GM23248 (cell line): ENCODE results near the gene SLC10A3. TPM values are rescaled to one million over a fixed set of nuclear protein-coding genes. Genes with fewer than 3 reads are reported as not detected.

Experiments
- DNase-seq: peaks from one replicate; pipeline ENCODE4 v3.0.0-alpha.2; 2015
- H2AFZ ChIP-seq: fragments of 200-600 bp; sonication (generic); 2 replicates; pipeline ENCODE4 v1.6.1; 2016; ENCODE audit warnings: antibody characterized with exemption
- H3F3A ChIP-seq: fragments of 200-600 bp; sonication (generic); 2 replicates; pipeline ENCODE4 v1.6.1; 2016; ENCODE audit warnings: mild to moderate bottlenecking, antibody characterized with exemption, mixed run types; ENCODE audit not compliant: insufficient read depth
- H3K27ac ChIP-seq: fragments of 200-600 bp; sonication (generic); 2 replicates; pipeline ENCODE4 v1.5.1; 2016; ENCODE audit warnings: mild to moderate bottlenecking
- H3K27me3 ChIP-seq: fragments of 200-600 bp; sonication (generic); replicated peaks from 2 replicates; pipeline ENCODE4 v1.6.1; 2016; ENCODE audit warnings: mild to moderate bottlenecking; ENCODE audit not compliant: insufficient read depth
- H3K36me3 ChIP-seq: fragments of 200-600 bp; sonication (generic); 2 replicates; pipeline ENCODE4 v1.6.1; 2016; ENCODE audit warnings: low read depth, mild to moderate bottlenecking
- H3K4me1 ChIP-seq: fragments of 200-600 bp; sonication (generic); 2 replicates; pipeline ENCODE4 v1.6.1; 2016; ENCODE audit warnings: mild to moderate bottlenecking; ENCODE audit not compliant: insufficient read depth
- H3K4me2 ChIP-seq: fragments of 200-600 bp; sonication (generic); one replicate; pipeline ENCODE4 v1.6.1; 2016; ENCODE audit warnings: mild to moderate bottlenecking; ENCODE audit not compliant: unreplicated experiment
- H3K4me3 ChIP-seq: fragments of 200-600 bp; sonication (generic); 2 replicates; pipeline ENCODE4 v1.5.1; 2016; ENCODE audit warnings: mild to moderate bottlenecking
- H3K79me2 ChIP-seq: fragments of 200-600 bp; sonication (generic); 2 replicates; pipeline ENCODE4 v1.6.1; 2016; ENCODE audit warnings: mild to moderate bottlenecking; ENCODE audit not compliant: insufficient read depth
- H3K9ac ChIP-seq: fragments of 200-600 bp; sonication (generic); 2 replicates; pipeline ENCODE4 v1.6.1; 2016; ENCODE audit warnings: mild to moderate bottlenecking
- H3K9me2 ChIP-seq: fragments of 200-600 bp; sonication (generic); 2 replicates; pipeline ENCODE4 v1.6.1; 2016; ENCODE audit warnings: mixed run types, mild to moderate bottlenecking, moderate library complexity; ENCODE audit not compliant: insufficient read depth
- H3K9me3 ChIP-seq: fragments of 200-600 bp; sonication (generic); one replicate; pipeline ENCODE4 v1.6.1; 2017; ENCODE audit warnings: low read depth
- H4K20me1 ChIP-seq: fragments of 200-600 bp; sonication (generic); 2 replicates; pipeline ENCODE4 v1.6.0; 2016; ENCODE audit not compliant: insufficient read depth
- EZH2 ChIP-seq: fragments of 200-600 bp; sonication (generic); IDR thresholded peaks from 2 replicates; pipeline ENCODE4 v1.6.1; 2018; ENCODE audit warnings: antibody characterized with exemption, mild to moderate bottlenecking; ENCODE audit not compliant: insufficient read depth, poor library complexity, severe bottlenecking
- EZH2phosphoT487 ChIP-seq: fragments of 200-600 bp; sonication (generic); IDR thresholded peaks from 2 replicates; pipeline ENCODE4 v1.6.1; 2018; ENCODE audit warnings: antibody characterized with exemption, moderate library complexity, mild to moderate bottlenecking, low read depth; ENCODE audit not compliant: insufficient read depth
- WGBS, 2 experiments: methylation state at CpG; one replicate each; pipeline ENCODE4 v1.1.6; 2015 to 2017; ENCODE audit warnings: low lambda C conversion rate in 2 of 2, low coverage in 1 of 2; ENCODE audit errors: missing lambda C conversion rate in 2 of 2; 5-methylcytosine and 5-hydroxymethylcytosine counted together
- in situ Hi-C: fragments of 300-500 bp; cut with MboI; formaldehyde crosslinking; loops from 2 replicates; pipeline ENCODE4 v1.15.0; 2020
- polyA plus RNA-seq: library from polyadenylated mRNA; unstranded; fragments of >200 nt; fragmentation: Nextera tagmentation; extraction: Ambion mirVana; gene quantifications from 2 replicates; pipeline ENCODE4 v1.2.1, GENCODE V29; 2016
- total RNA-seq: library from RNA; depleted of rRNA; stranded (reverse); fragments of >200 nt; shearing (Covaris generic); gene quantifications from 2 replicates; pipeline ENCODE4 v1.2.3, GENCODE V29; 2014

Gene SLC10A3
- total and polyA plus RNA-seq, 2 experiments from 2014 or later = 50.8 to 61.0 TPM

DNA sequence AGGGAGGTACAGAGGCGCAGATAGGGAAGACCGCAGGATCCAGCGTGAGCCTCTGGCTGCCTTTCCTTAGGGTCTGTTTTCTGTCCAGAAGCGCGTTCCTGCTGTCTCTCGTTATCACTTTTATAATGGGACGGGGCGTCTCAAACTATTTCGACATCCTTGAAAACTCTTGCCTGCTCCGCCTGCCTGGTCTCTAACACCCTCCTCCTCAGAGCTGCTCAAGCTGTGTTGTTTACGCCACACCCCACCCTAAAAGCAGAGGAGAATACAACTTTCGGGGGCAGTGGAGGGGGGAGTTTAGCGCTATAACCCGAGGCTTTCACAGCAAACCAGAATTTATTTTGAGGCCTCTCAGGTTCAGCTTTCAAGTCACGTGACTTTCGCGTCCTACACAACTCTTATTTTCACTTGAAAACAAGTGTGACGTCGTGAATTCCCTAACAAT, 26.2 kb upstream of the SLC10A3 start:
- Histone ChIP-seq H3F3A (no peaks in the 10 kb centered on the region; the same call in 1 of the 2 replicates), H3K27me3 (no peaks in the 10 kb centered on the region), H3K4me2 (peak overlapping the region; percentile 80), H3K9me2 (no peaks in the 10 kb centered on the region), H3K79me2 (peaks cover 15% of the 10 kb centered on the region), H3K27ac (peak overlapping the region; percentile 89), H2AFZ (peak overlapping the region; percentile 80), H3K9me3 (no peaks in the 10 kb centered on the region), H3K9ac (peak overlapping the region; percentile 82), H3K36me3 (no peaks in the 10 kb centered on the region), H3K4me3 (peak overlapping the region; percentile 74), H3K4me1 (no peaks in the 10 kb centered on the region), H4K20me1 (no peaks in the 10 kb centered on the region)
- in situ Hi-C loops = no loop called here
- TF ChIP-seq EZH2 = no peak
- TF ChIP-seq EZH2phosphoT487 = no peak
- peak; percentile 77 for DNase-seq
- WGBS, 2 experiments = 2 to 3% methylated on average over 12 to 16 of the region's 19 CpGs

- Histone ChIP-seq H3K27me3 (no peaks in the 10 kb centered on the region), H3K4me1 (no peaks in the 10 kb centered on the region), H2AFZ (peak within 1 kb of the TSS; percentile 80), H3F3A (no peaks in the 10 kb centered on the region; the same call in 1 of the 2 replicates), H3K4me3 (peak within 1 kb of the TSS; percentile 74), H3K4me2 (peak within 1 kb of the TSS; percentile 80), H3K27ac (peak within 1 kb of the TSS; percentile 89), H4K20me1 (no peaks in the 10 kb centered on the region), H3K36me3 (no peaks in the 10 kb centered on the region), H3K9ac (peak within 1 kb of the TSS; percentile 89), H3K79me2 (peaks cover 15% of the 10 kb centered on the region), H3K9me3 (no peaks in the 10 kb centered on the region), H3K9me2 (no peaks in the 10 kb centered on the region)
- TF ChIP-seq EZH2 (no peak), EZH2phosphoT487 (no peak)
- 1 to 5% methylated on average over 6 to 14 of the region's 59 CpGs for WGBS, 2 experiments
- DNase-seq = peak; percentile 92
- in situ Hi-C loops = no loop called here
Observed at GRCh38 chrX:154515966-154516655, 25.7 kb upstream of the SLC10A3 start, which contains the start of gene FAM3A. TSS of gene FAM3A (minus strand) at chrX:154516232. CDS start at chrX:154515772, 460 bp downstream.

- H3K4me3 ChIP-seq = peak overlapping the region; percentile 74
- H3K4me1 ChIP-seq = no peaks in the 10 kb centered on the region
- no peaks in the 10 kb centered on the region for H3K27me3 ChIP-seq
- H3K79me2 ChIP-seq = peaks cover 15% of the 10 kb centered on the region
- H3K9me3 ChIP-seq = no peaks in the 10 kb centered on the region
- no peak for TF ChIP-seq EZH2phosphoT487
- no peak for TF ChIP-seq EZH2
- peak overlapping the region; percentile 60 for H2AFZ ChIP-seq
- peak overlapping the region; percentile 89 for H3K9ac ChIP-seq
- peak overlapping the region; percentile 80 for H3K4me2 ChIP-seq
- H4K20me1 ChIP-seq = no peaks in the 10 kb centered on the region
- H3K27ac ChIP-seq = peak overlapping the region; percentile 72
- no peaks in the 10 kb centered on the region for H3K9me2 ChIP-seq
- in situ Hi-C loops = no loop called here
- 22 to 38% methylated on average over 17 to 19 of the region's 34 CpGs for WGBS, 2 experiments
- peak; percentile 29 for DNase-seq
- no peaks in the 10 kb centered on the region; the same call in 1 of the 2 replicates for H3F3A ChIP-seq
- no peaks in the 10 kb centered on the region for H3K36me3 ChIP-seq
Observed at GRCh38 chrX:154515090-154515965, 24.9 kb upstream of the SLC10A3 start.

DNA sequence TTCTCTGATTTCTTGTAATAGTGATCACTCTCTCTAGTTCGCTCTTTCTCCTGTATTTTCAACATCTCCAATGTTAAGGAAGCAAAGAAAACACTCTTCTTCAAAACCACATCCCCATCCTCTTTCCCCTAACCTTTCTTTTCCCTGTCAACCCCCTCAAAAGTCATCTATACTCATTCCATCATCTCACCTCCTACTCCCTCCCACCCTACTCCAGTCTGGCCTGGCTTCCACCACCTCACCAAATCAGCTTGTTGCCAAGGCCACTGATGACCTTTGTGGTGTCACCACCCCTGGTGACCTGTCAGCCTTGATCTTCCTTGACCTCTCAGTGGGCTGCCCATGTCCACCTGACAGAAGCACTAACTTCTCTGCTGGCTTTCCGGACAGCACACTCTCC, 23.3 kb upstream of the SLC10A3 start:
- no peaks in the 10 kb centered on the region for H3K4me1 ChIP-seq
- WGBS, 2 experiments = 65 to 67% methylated on average over 2 of the region's 2 CpGs
- H2AFZ ChIP-seq = no peak overlapping the region
- H3K9me2 ChIP-seq = no peaks in the 10 kb centered on the region
- H3K9ac ChIP-seq = no peak overlapping the region
- in situ Hi-C loops = no loop called here
- no peak overlapping the region for H3K27ac ChIP-seq
- no peak for DNase-seq
- no peaks in the 10 kb centered on the region; the same call in 1 of the 2 replicates for H3F3A ChIP-seq
- H4K20me1 ChIP-seq = no peaks in the 10 kb centered on the region
- H3K4me2 ChIP-seq = no peak overlapping the region
- no peaks in the 10 kb centered on the region for H3K9me3 ChIP-seq
- H3K36me3 ChIP-seq = no peaks in the 10 kb centered on the region
- TF ChIP-seq EZH2phosphoT487 (no peak), EZH2 (no peak)
- H3K79me2 ChIP-seq = peaks cover 15% of the 10 kb centered on the region
- no peaks in the 10 kb centered on the region for H3K27me3 ChIP-seq
- no peak overlapping the region for H3K4me3 ChIP-seq
